Esophagus (tissue), 2 donors: ENCODE measurements around the gene INSYN2B. TPM values are rescaled to one million over a fixed set of nuclear protein-coding genes. Genes with fewer than 3 reads are reported as not detected.

Experiments used
- H3K27ac ChIP-seq, 2 donors: one replicate each; pipeline ENCODE4 v1.5.1; 2013; ENCODE audit warnings: low read depth in 2 of 2, mild to moderate bottlenecking in 2 of 2, inconsistent platforms in 1 of 2, low read length in 1 of 2, moderate library complexity in 1 of 2
- H3K27me3 ChIP-seq, 2 donors: one replicate each; pipeline ENCODE4 v1.6.1; 2013; ENCODE audit warnings: low read length in 2 of 2, control low read depth in 1 of 2, mild to moderate bottlenecking in 1 of 2; ENCODE audit not compliant: insufficient read depth in 2 of 2, control insufficient read depth in 1 of 2
- H3K36me3 ChIP-seq, 2 donors: one replicate each; pipeline ENCODE4 v1.6.1; 2013; ENCODE audit warnings: low read length in 1 of 2; ENCODE audit not compliant: control insufficient read depth in 2 of 2, insufficient read depth in 2 of 2
- H3K4me1 ChIP-seq, 2 donors: one replicate each; pipeline ENCODE4 v1.6.1; 2013; ENCODE audit warnings: low read length in 1 of 2; ENCODE audit not compliant: control insufficient read depth in 2 of 2, insufficient read depth in 2 of 2
- H3K4me3 ChIP-seq, 2 donors: one replicate each; pipeline ENCODE4 v1.5.1; 2013; ENCODE audit warnings: low read length in 2 of 2, mild to moderate bottlenecking in 2 of 2, low read depth in 1 of 2, moderate library complexity in 1 of 2
- H3K9me3 ChIP-seq, 2 donors: one replicate each; pipeline ENCODE4 v1.6.1; 2013; ENCODE audit warnings: mild to moderate bottlenecking in 2 of 2, low read depth in 1 of 2, low read length in 1 of 2, moderate library complexity in 1 of 2; ENCODE audit not compliant: control insufficient read depth in 2 of 2, insufficient read depth in 1 of 2
- WGBS, 2 donors: extraction: QIAGEN DNeasy Blood & Tissue Kit; methylation state at CpG; one replicate each; pipeline ENCODE4 v1.1.7; 2013; 5-methylcytosine and 5-hydroxymethylcytosine counted together
- polyA plus RNA-seq, 2 donors: library from polyadenylated mRNA; stranded (reverse); fragments of 200-250 nt; gene quantifications; one replicate each; pipeline ENCODE4 v1.2.3, GENCODE V29; 2013
- donor health status: healthy with polysubstance abuse.
- donor health status: Bipolar disorder and iron deficiency.

Gene INSYN2B
- polyA plus RNA-seq, 2 donors: 0.01 TPM; not detected in 1

GRCh38 chr5:169978714-169979113 lies 1.6 kb downstream of the INSYN2B start:
- WGBS, 2 donors: 58 to 60% methylated on average over 7 of the region's 7 CpGs
- Histone ChIP-seq H3K27me3 (peaks cover 0 to 2% of the 10 kb centered on the region in 2 donors), H3K4me1 (no peaks in the 10 kb centered on the region), H3K36me3 (no peaks in the 10 kb centered on the region), H3K9me3 (no peaks in the 10 kb centered on the region), H3K27ac (no peak overlapping the region), H3K4me3 (no peak overlapping the region)

- no peaks in the 10 kb centered on the region for H3K36me3 ChIP-seq
- no peak overlapping the region for H3K27ac ChIP-seq
- H3K4me3 ChIP-seq: no peak overlapping the region
- peaks cover 0 to 2% of the 10 kb centered on the region in 2 donors for H3K27me3 ChIP-seq
- no peaks in the 10 kb centered on the region for H3K4me1 ChIP-seq
- no peaks in the 10 kb centered on the region for H3K9me3 ChIP-seq
- WGBS, 2 donors: 68 to 82% methylated on average over 6 of the region's 6 CpGs
Observed at GRCh38 chr5:169974121-169974770, 6.0 kb downstream of the INSYN2B start.

- Histone ChIP-seq H3K4me3 (no peak overlapping the region), H3K9me3 (no peaks in the 10 kb centered on the region), H3K27me3 (no peaks in the 10 kb centered on the region), H3K4me1 (no peaks in the 10 kb centered on the region), H3K27ac (no peak overlapping the region), H3K36me3 (no peaks in the 10 kb centered on the region)
- 62 to 79% methylated on average over 3 of the region's 3 CpGs for WGBS, 2 donors
Observed at GRCh38 chr5:169973056-169973455, 7.2 kb downstream of the INSYN2B start.

- H3K4me3 ChIP-seq: no peak overlapping the region
- H3K4me1 ChIP-seq: no peaks in the 10 kb centered on the region
- H3K27ac ChIP-seq: no peak overlapping the region
- H3K27me3 ChIP-seq: no peaks in the 10 kb centered on the region
- no peaks in the 10 kb centered on the region for H3K9me3 ChIP-seq
- WGBS, 2 donors: 83 to 86% methylated on average over 1 of the region's 1 CpG
- no peaks in the 10 kb centered on the region for H3K36me3 ChIP-seq
Observed at GRCh38 chr5:169971780-169972179, 8.5 kb downstream of the INSYN2B start.

- Histone ChIP-seq H3K9me3 (no peaks in the 10 kb centered on the region), H3K4me1 (no peaks in the 10 kb centered on the region), H3K4me3 (no peak overlapping the region), H3K27ac (no peak overlapping the region), H3K27me3 (no peaks in the 10 kb centered on the region), H3K36me3 (no peaks in the 10 kb centered on the region)
- 36 to 44% methylated on average over 8 of the region's 8 CpGs for WGBS, 2 donors
Observed at GRCh38 chr5:169970911-169971765, 9.2 kb downstream of the INSYN2B start.

- H3K27ac ChIP-seq: no peak overlapping the region
- no peak overlapping the region for H3K4me3 ChIP-seq
- no peaks in the 10 kb centered on the region for H3K4me1 ChIP-seq
Observed at GRCh38 chr5:169970339-169970738, 10.0 kb downstream of the INSYN2B start.

GRCh38 chr5:169964246-169964645 lies 16.0 kb downstream of the INSYN2B start:
- Histone ChIP-seq H3K4me1 (no peaks in the 10 kb centered on the region), H3K36me3 (no peaks in the 10 kb centered on the region), H3K4me3 (no peak overlapping the region), H3K9me3 (no peaks in the 10 kb centered on the region), H3K27ac (no peak overlapping the region), H3K27me3 (no peaks in the 10 kb centered on the region)
- WGBS, 2 donors: 79 to 89% methylated on average over 5 of the region's 5 CpGs

More at GRCh38 chr5:169970339-169970738, 10.0 kb downstream of the INSYN2B start:
- Histone ChIP-seq H3K36me3 (no peaks in the 10 kb centered on the region), H3K9me3 (no peaks in the 10 kb centered on the region), H3K27me3 (no peaks in the 10 kb centered on the region)

- 82 to 90% methylated on average over 2 of the region's 2 CpGs for WGBS, 2 donors
- no peaks in the 10 kb centered on the region for H3K4me1 ChIP-seq
- H3K36me3 ChIP-seq: no peaks in the 10 kb centered on the region
- no peaks in the 10 kb centered on the region for H3K27me3 ChIP-seq
- no peaks in the 10 kb centered on the region for H3K9me3 ChIP-seq
- H3K27ac ChIP-seq: no peak overlapping the region
- H3K4me3 ChIP-seq: no peak overlapping the region
Observed at GRCh38 chr5:169960659-169961058, 19.6 kb downstream of the INSYN2B start.

GRCh38 chr5:169958278-169958677 lies 22.0 kb downstream of the INSYN2B start:
- Histone ChIP-seq H3K27ac (no peak overlapping the region), H3K36me3 (no peaks in the 10 kb centered on the region), H3K27me3 (no peaks in the 10 kb centered on the region), H3K4me3 (no peak overlapping the region), H3K9me3 (no peaks in the 10 kb centered on the region), H3K4me1 (no peaks in the 10 kb centered on the region)
- 66 to 77% methylated on average over 3 of the region's 3 CpGs for WGBS, 2 donors

GRCh38 chr5:169956756-169957155 lies 23.5 kb downstream of the INSYN2B start:
- Histone ChIP-seq H3K36me3 (no peaks in the 10 kb centered on the region), H3K9me3 (no peaks in the 10 kb centered on the region)

More at GRCh38 chr5:169956756-169957155, 23.5 kb downstream of the INSYN2B start:
- Histone ChIP-seq H3K4me3 (no peak overlapping the region), H3K27ac (no peak overlapping the region), H3K27me3 (no peaks in the 10 kb centered on the region), H3K4me1 (no peaks in the 10 kb centered on the region)
